B cell (primary cell): Measurements from ENCODE around the gene STK35. TPM values are rescaled to one million over a fixed set of nuclear protein-coding genes. Genes with fewer than 3 reads are reported as not detected.

ENCODE experiments used
- ATAC-seq: fragments of 200-7000 bp; cut with Tn5 transposase; one replicate; pipeline ENCODE4 v1.10.0; 2021; ENCODE audit warnings: low read depth, mild to moderate bottlenecking, moderate number of reproducible peaks, moderate library complexity
- CTCF ChIA-PET: fragments of 350-600 bp; sonication (Branson Sonifier 250); formaldehyde crosslinking; loops from one replicate; lab custom pipeline; 2021; ENCODE audit warnings: antibody characterized with exemption, inconsistent platforms; lab: Charles Lee
- POLR2A ChIA-PET: fragments of 350-600 bp; sonication (Branson Sonifier 250); formaldehyde crosslinking; loops from one replicate; lab custom pipeline; 2021; ENCODE audit warnings: antibody characterized with exemption; lab: Charles Lee
- DNase-seq: peaks from one replicate; pipeline ENCODE4 v3.0.0; 2013
- H2AFZ ChIP-seq: 2 replicates; pipeline ENCODE4 v1.6.1; 2012; ENCODE audit warnings: mild to moderate bottlenecking, low read depth, low read length; ENCODE audit not compliant: insufficient read depth, poor library complexity, severe bottlenecking
- H3K27ac ChIP-seq, 2 donors: 1 replicate in 1 of 2; 2 replicates in 1 of 2; pipeline ENCODE4 v1.5.1; 2012 to 2013; ENCODE audit warnings: low read length in 2 of 2, mild to moderate bottlenecking in 2 of 2, moderate library complexity in 1 of 2
- H3K27me3 ChIP-seq, 4 experiments: fragments of 200-600 bp in 1 of 4; sonication (generic) in 1 of 4; replicated peaks in 1 of 4; 1 replicate in 2 of 4; 2 replicates in 2 of 4; pipeline versions ENCODE4 v1.6.1 to v1.7.0; 2013 to 2016; ENCODE audit warnings: low read length in 3 of 4, mild to moderate bottlenecking in 2 of 4, mixed read lengths in 1 of 4, moderate library complexity in 1 of 4; ENCODE audit not compliant: insufficient read depth in 4 of 4, control insufficient read depth in 3 of 4; ENCODE audit errors: control extremely low read depth in 1 of 4
- H3K36me3 ChIP-seq, 2 experiments: replicated peaks in 1 of 2; 1 replicate in 1 of 2; 2 replicates in 1 of 2; pipeline versions ENCODE4 v1.6.1 to v1.7.1; 2013; ENCODE audit warnings: low read length in 1 of 2; ENCODE audit not compliant: insufficient read depth in 2 of 2, control insufficient read depth in 1 of 2; ENCODE audit errors: control extremely low read depth in 1 of 2, extremely low read depth in 1 of 2
- H3K4me1 ChIP-seq, 2 donors: fragments of 200-600 bp in 1 of 2; sonication (generic) in 1 of 2; 1 replicate in 1 of 2; 2 replicates in 1 of 2; pipeline versions ENCODE4 v1.5.1 to v1.6.1; 2013 to 2017; ENCODE audit warnings: low read length in 2 of 2; ENCODE audit not compliant: control insufficient read depth in 2 of 2, insufficient read depth in 2 of 2
- H3K4me2 ChIP-seq: replicated peaks from 2 replicates; pipeline ENCODE3; 2012; ENCODE audit warnings: mild to moderate bottlenecking, low read depth, low read length; ENCODE audit not compliant: poor library complexity, severe bottlenecking
- H3K4me3 ChIP-seq, 5 experiments: fragments of 200-600 bp in 1 of 5; sonication (generic) in 1 of 5; 1 replicate in 3 of 5; 2 replicates in 2 of 5; pipeline versions ENCODE4 v1.5.1 to v1.7.0; 2011 to 2016; ENCODE audit warnings: low read length in 4 of 5, mild to moderate bottlenecking in 4 of 5, low read depth in 2 of 5, control low read depth in 1 of 5, moderate library complexity in 1 of 5; ENCODE audit not compliant: insufficient read depth in 1 of 5; ENCODE audit errors: control extremely low read depth in 1 of 5, extremely low read depth in 1 of 5
- H3K79me2 ChIP-seq: fragments of 200-600 bp; sonication (generic); one replicate; pipeline ENCODE4 v1.6.0; 2016; ENCODE audit warnings: low read length; ENCODE audit not compliant: control insufficient read depth, insufficient read depth
- H3K9ac ChIP-seq: fragments of 200-600 bp; sonication (generic); 2 replicates; pipeline ENCODE4 v1.6.1; 2017; ENCODE audit warnings: mild to moderate bottlenecking, low read length, moderate library complexity
- H3K9me3 ChIP-seq, 3 donors: one replicate each; pipeline versions ENCODE4 v1.6.1 to v1.7.1; 2013; ENCODE audit warnings: low read length in 2 of 3; ENCODE audit not compliant: control insufficient read depth in 2 of 3, insufficient read depth in 1 of 3; ENCODE audit errors: control extremely low read depth in 1 of 3
- H4K20me1 ChIP-seq: 2 replicates; pipeline ENCODE4 v1.6.0; 2012; ENCODE audit warnings: mild to moderate bottlenecking, low read length; ENCODE audit not compliant: insufficient read depth, control insufficient read depth, poor library complexity, severe bottlenecking
- H3K27ac Mint-ChIP-seq: one replicate; pipeline ENCODE4 v1.8.0; 2021; ENCODE audit warnings: mixed read lengths
- H3K27me3 Mint-ChIP-seq: one replicate; pipeline ENCODE4 v1.8.0; 2021; ENCODE audit warnings: mixed read lengths
- H3K4me1 Mint-ChIP-seq: one replicate; pipeline ENCODE4 v1.8.0; 2021; ENCODE audit warnings: mixed read lengths
- H3K4me3 Mint-ChIP-seq: one replicate; pipeline ENCODE4 v1.8.0; 2021; ENCODE audit warnings: mixed read lengths
- H3K9me3 Mint-ChIP-seq: one replicate; pipeline ENCODE4 v1.8.0; 2022; ENCODE audit warnings: mixed read lengths; ENCODE audit not compliant: insufficient read depth
- CTCF ChIP-seq: fragments of 200-600 bp; IDR thresholded peaks from one replicate; pipeline ENCODE4 v1.8.0; 2022; ENCODE audit warnings: antibody characterized with exemption, mild to moderate bottlenecking
- EZH2 ChIP-seq: IDR thresholded peaks from 2 replicates; pipeline ENCODE4 v1.6.1; 2012; ENCODE audit warnings: borderline replicate concordance, low read depth, mild to moderate bottlenecking, moderate library complexity, low read length; ENCODE audit not compliant: insufficient read depth, poor library complexity, severe bottlenecking
- WGBS: methylation state at CpG from one replicate; pipeline ENCODE4 v1.1.5; 2013; ENCODE audit warnings: missing lambda C conversion rate; ENCODE audit not compliant: insufficient coverage; 5-methylcytosine and 5-hydroxymethylcytosine counted together
- intact Hi-C: fragments of 100-400 bp; cut with micrococcal nuclease; formaldehyde crosslinking; loops from one replicate; pipeline ENCODE4 v1.10.0; 2022
- polyA plus RNA-seq: library from polyadenylated mRNA; depleted of rRNA; stranded (reverse); fragments of >200 nt; gene quantifications from 2 replicates; pipeline ENCODE4 v1.2.3, GENCODE V29; 2012
- total RNA-seq, 2 donors: library from RNA; stranded (reverse); fragments of 120-200 nt in 1 of 2; gene quantifications; 1 replicate in 1 of 2; 2 replicates in 1 of 2; pipeline versions ENCODE4 v1.2.3 to v1.2.4, GENCODE V29; 2013 to 2022

STK35 gene
- total and polyA plus RNA-seq, 2 donors (not counting 1 experiment from before 2014, with no cell fraction given): 12.8 to 23.9 TPM

GRCh38 chr20:2168946-2169345, 67.3 kb downstream of the STK35 start:
- H3K4me3 ChIP-seq: no peak overlapping the region
- Mint-ChIP-seq H3K9me3 (no peaks in the 10 kb centered on the region), H3K4me1 (peaks cover 3% of the 10 kb centered on the region), H3K4me3 (no peak overlapping the region), H3K27ac (no peak overlapping the region), H3K27me3 (peaks cover 28% of the 10 kb centered on the region)
- TF ChIP-seq EZH2 (no peak), CTCF (no peak)
- H3K27me3 ChIP-seq: peaks cover 0 to 3% (median 1%) of the 10 kb centered on the region in 4 experiments
- no peaks in the 10 kb centered on the region for H4K20me1 ChIP-seq
- ATAC-seq (no peak), DNase-seq (no peak)
- intact Hi-C loops: no loop called here
- H3K4me2 ChIP-seq: no peak overlapping the region
- H3K79me2 ChIP-seq: no peaks in the 10 kb centered on the region
- no peaks in the 10 kb centered on the region for H3K9me3 ChIP-seq
- H2AFZ ChIP-seq: no peak overlapping the region
- whole genome bisulfite sequencing: 83% methylated on average over 12 of the region's 12 CpGs
- no peak overlapping the region for H3K9ac ChIP-seq
- H3K4me1 ChIP-seq: peaks cover 0 to 3% of the 10 kb centered on the region in 2 donors
- ChIA-PET POLR2A (interaction anchor here (0.6 kb wide), 1 partner anchor 14 kb away, joined by 4 read pairs; no protein-coding TSS in a partner anchor), CTCF (interaction anchor here (0.7 to 1.2 kb wide), 3 partner anchors 203 to 405 kb away, joined by 3 to 4 read pairs (median 3); no protein-coding TSS in a partner anchor)
- H3K27ac ChIP-seq: no peak overlapping the region
- H3K36me3 ChIP-seq: no peaks in the 10 kb centered on the region

- H3K9me3 Mint-ChIP-seq: no peaks in the 10 kb centered on the region
- ChIA-PET POLR2A (interaction anchor here (0.6 kb wide), 1 partner anchor 14 kb away, joined by 4 read pairs; no protein-coding TSS in a partner anchor), CTCF (interaction anchor here (0.7 to 7.3 kb wide), 6 partner anchors 203 to 406 kb away, joined by 3 to 118 read pairs (median 50); no protein-coding TSS in a partner anchor)
- no peak overlapping the region for H3K4me2 ChIP-seq
- DNase-seq (no peak), ATAC-seq (no peak)
- H3K9me3 ChIP-seq: no peaks in the 10 kb centered on the region
- no peak for TF ChIP-seq CTCF
- TF ChIP-seq EZH2: no peak
- H2AFZ ChIP-seq: no peak overlapping the region
- no peak overlapping the region for H3K4me3 Mint-ChIP-seq
- intact Hi-C loops: loop anchor here (5.0 kb wide), 2 partner anchors 62 to 392 kb away; no protein-coding TSS in a partner anchor
- H3K27me3 Mint-ChIP-seq: peaks cover 31% of the 10 kb centered on the region
- H3K4me3 ChIP-seq: no peak overlapping the region
- no peaks in the 10 kb centered on the region for H3K79me2 ChIP-seq
- H3K27ac ChIP-seq: no peak overlapping the region
- 79% methylated on average over 7 of the region's 12 CpGs for WGBS
- peaks cover 3% of the 10 kb centered on the region for H3K4me1 Mint-ChIP-seq
- no peaks in the 10 kb centered on the region for H4K20me1 ChIP-seq
- no peaks in the 10 kb centered on the region for H3K36me3 ChIP-seq
- peaks cover 0 to 3% of the 10 kb centered on the region in 2 donors for H3K4me1 ChIP-seq
- peaks cover 0 to 3% (median 1%) of the 10 kb centered on the region in 4 experiments for H3K27me3 ChIP-seq
- no peak overlapping the region for H3K9ac ChIP-seq
- H3K27ac Mint-ChIP-seq: no peak overlapping the region
These were observed 67.9 kb downstream of the STK35 start for GRCh38 chr20:2169456-2170088.
